ENCODE results near the gene PRADC1. TPM values are rescaled to one million over a fixed set of nuclear protein-coding genes. Genes with fewer than 3 reads are reported as not detected.

PRADC1 gene
- total and polyA plus RNA-seq, 10 donors: 10.4 to 29.5 (median 21.9) TPM

DNA sequence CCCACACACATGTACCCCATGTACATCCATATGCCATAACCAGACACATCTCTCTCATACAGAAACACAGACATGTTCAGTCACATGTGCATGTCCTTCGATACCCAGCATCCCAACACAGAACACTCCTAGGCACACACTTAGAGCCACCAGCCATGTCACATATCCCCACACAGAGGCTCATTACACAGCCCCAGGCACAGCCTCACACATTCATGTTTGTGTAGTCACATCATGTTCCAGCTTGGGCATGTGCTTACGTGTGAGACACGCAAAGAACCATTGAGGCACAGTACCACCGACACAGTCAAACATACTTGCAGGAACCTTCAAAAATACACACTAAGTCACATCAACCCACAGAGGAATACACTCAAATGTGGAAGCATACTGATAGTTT is 34.0 kb upstream of the PRADC1 start:
- Histone ChIP-seq H3K9me3 (no peaks in the 10 kb centered on the region), H3K4me3 (no peak overlapping the region), H3K27me3 (replicated peaks in 1 of 7) (peaks cover 0 to 26% (median 0%) of the 10 kb centered on the region in 7 donors), H3K27ac (no peak overlapping the region), H3K36me3 (peaks cover 0 to 60% (median 9%) of the 10 kb centered on the region in 6 donors), H3K4me1 (peaks cover 0 to 16% (median 7%) of the 10 kb centered on the region in 6 donors)
- 97 to 99% (median 98%) methylated on average over 4 of the region's 4 CpGs for WGBS, 5 donors
- TF ChIP-seq POLR2AphosphoS5 (IDR thresholded peaks at IDR 0.05) (no peak), POLR2A (IDR thresholded peaks at IDR 0.05) (no peak), CTCF (IDR thresholded peaks at IDR 0.05 in 8 of 11, conservative IDR thresholded peaks at IDR 0.05 in 3 of 11) (no peak)
- DNase-seq: no peak
- intact Hi-C loops (cut with DNase I; ENCODE audit: low total_unique reads): no loop called here

GRCh38 chr2:73266061-73266901 is 33.2 kb upstream of the PRADC1 start:
- TF ChIP-seq POLR2A (IDR thresholded peaks at IDR 0.05): no peak
- no peak for TF ChIP-seq POLR2AphosphoS5 (IDR thresholded peaks at IDR 0.05)
- TF ChIP-seq CTCF (IDR thresholded peaks at IDR 0.05 in 8 of 11, conservative IDR thresholded peaks at IDR 0.05 in 3 of 11): no peak
- Histone ChIP-seq H3K4me3 (no peak overlapping the region), H3K4me1 (peaks cover 0 to 16% (median 7%) of the 10 kb centered on the region in 6 donors), H3K9me3 (no peaks in the 10 kb centered on the region), H3K27me3 (replicated peaks in 1 of 7) (peaks cover 0 to 26% (median 0%) of the 10 kb centered on the region in 7 donors), H3K36me3 (peaks cover 0 to 61% (median 9%) of the 10 kb centered on the region in 6 donors), H3K27ac (no peak overlapping the region)
- DNase-seq: no peak
- 82 to 94% (median 93%) methylated on average over 9 to 26 of the region's 26 CpGs for WGBS, 5 donors
- intact Hi-C loops (cut with DNase I; ENCODE audit: low total_unique reads): no loop called here

DNA sequence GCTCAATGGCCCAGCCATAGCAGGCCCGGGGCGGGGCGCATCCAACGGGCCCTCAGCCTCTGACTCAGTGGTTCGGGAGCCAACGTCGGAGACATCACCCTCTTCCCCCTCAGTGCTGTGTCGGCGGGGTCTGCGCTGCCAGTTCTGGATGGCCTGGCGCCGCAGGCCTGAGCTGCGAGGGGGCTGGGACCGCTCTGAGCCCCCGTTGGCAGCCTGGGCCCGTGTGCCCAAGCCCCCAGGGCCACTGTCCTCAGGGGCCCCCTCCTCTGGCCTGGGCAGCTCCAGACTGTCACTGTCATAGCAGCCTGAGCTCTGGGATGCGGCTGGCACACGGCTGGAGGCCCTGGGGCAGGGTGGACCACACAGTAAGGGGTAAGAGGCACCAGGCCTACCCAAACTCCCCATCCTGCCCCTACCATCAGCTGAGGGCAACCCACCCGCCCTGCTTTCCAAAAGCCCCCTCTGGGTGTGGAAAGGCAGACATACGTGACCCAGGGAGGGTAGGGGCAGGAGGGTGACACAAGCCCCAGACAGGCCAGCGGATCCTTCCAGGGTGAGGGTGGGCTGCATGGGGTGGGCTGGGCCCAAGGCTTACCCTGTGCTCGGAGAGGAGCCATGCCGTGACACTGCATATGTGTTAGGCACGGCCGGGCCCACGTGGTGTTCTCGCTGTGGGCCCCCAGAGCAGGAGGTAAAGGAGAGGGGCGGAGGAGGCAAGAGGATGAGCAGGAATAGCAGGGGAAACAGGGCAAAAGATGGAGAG is 32.4 kb upstream of the PRADC1 start:
- WGBS, 5 donors: 88 to 93% (median 92%) methylated on average over 13 to 28 of the region's 28 CpGs
- H3K4me3 ChIP-seq: no peak overlapping the region
- H3K9me3 ChIP-seq: no peaks in the 10 kb centered on the region
- H3K27me3 ChIP-seq (replicated peaks in 1 of 7): peaks cover 0 to 26% (median 0%) of the 10 kb centered on the region in 7 donors
- no peak overlapping the region for H3K27ac ChIP-seq
- intact Hi-C loops (cut with DNase I; ENCODE audit: low total_unique reads): no loop called here
- H3K4me1 ChIP-seq: peaks cover 0 to 16% (median 7%) of the 10 kb centered on the region in 6 donors
- TF ChIP-seq CTCF (IDR thresholded peaks at IDR 0.05 in 8 of 11, conservative IDR thresholded peaks at IDR 0.05 in 3 of 11) (no peak), POLR2AphosphoS5 (IDR thresholded peaks at IDR 0.05) (no peak), POLR2A (IDR thresholded peaks at IDR 0.05) (no peak)
- no peak for DNase-seq
- H3K36me3 ChIP-seq: peaks cover 0 to 61% (median 9%) of the 10 kb centered on the region in 6 donors

- Histone ChIP-seq H3K4me3 (no peak overlapping the region), H3K4me1 (peaks cover 0 to 12% (median 6%) of the 10 kb centered on the region in 6 donors), H3K27me3 (replicated peaks in 1 of 7) (peaks cover 0 to 25% (median 0%) of the 10 kb centered on the region in 7 donors), H3K9me3 (no peaks in the 10 kb centered on the region), H3K27ac (no peak overlapping the region), H3K36me3 (peaks cover 0 to 68% (median 9%) of the 10 kb centered on the region in 6 donors)
- intact Hi-C loops (cut with DNase I; ENCODE audit: low total_unique reads): no loop called here
- DNase-seq: no peak
- TF ChIP-seq CTCF (IDR thresholded peaks at IDR 0.05 in 8 of 11, conservative IDR thresholded peaks at IDR 0.05 in 3 of 11) (no peak), POLR2A (IDR thresholded peaks at IDR 0.05) (no peak), POLR2AphosphoS5 (IDR thresholded peaks at IDR 0.05) (no peak)
- 73 to 92% (median 87%) methylated on average over 3 to 4 of the region's 4 CpGs for WGBS, 5 donors
Measured at GRCh38 chr2:73264783-73265182, 31.7 kb upstream of the PRADC1 start.

Data from spleen (tissue), 11 donors.